ENCODE results near the gene C3orf70. TPM values are rescaled to one million over a fixed set of nuclear protein-coding genes. Genes with fewer than 3 reads are reported as not detected.

Gene C3orf70
- total and polyA plus RNA-seq, 2 of the 8 experiments (the other 6 are each of a cell fraction or from before 2014, with no cell fraction given) = 1.7 to 2.0 TPM

DNA sequence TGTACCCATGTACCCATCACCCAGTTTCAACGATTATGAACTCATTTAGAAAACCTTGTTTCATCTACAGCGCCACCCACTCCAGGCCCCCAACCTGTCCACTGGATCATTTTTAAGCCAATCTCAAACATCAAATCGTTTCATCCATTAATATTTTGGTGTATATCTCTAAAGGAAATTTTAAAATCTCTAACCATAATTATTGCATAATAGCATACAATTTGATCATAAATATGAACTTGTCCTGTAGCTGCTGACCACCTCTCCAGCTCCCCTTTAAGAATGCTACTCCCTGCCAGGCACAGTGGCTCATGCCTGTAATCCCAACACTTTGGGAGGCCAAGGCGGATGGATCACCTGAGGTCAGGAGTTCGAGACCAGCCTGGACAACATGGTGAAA is 2.8 kb upstream of the C3orf70 start (continued):
- TF ChIP-seq, protein P1, sequence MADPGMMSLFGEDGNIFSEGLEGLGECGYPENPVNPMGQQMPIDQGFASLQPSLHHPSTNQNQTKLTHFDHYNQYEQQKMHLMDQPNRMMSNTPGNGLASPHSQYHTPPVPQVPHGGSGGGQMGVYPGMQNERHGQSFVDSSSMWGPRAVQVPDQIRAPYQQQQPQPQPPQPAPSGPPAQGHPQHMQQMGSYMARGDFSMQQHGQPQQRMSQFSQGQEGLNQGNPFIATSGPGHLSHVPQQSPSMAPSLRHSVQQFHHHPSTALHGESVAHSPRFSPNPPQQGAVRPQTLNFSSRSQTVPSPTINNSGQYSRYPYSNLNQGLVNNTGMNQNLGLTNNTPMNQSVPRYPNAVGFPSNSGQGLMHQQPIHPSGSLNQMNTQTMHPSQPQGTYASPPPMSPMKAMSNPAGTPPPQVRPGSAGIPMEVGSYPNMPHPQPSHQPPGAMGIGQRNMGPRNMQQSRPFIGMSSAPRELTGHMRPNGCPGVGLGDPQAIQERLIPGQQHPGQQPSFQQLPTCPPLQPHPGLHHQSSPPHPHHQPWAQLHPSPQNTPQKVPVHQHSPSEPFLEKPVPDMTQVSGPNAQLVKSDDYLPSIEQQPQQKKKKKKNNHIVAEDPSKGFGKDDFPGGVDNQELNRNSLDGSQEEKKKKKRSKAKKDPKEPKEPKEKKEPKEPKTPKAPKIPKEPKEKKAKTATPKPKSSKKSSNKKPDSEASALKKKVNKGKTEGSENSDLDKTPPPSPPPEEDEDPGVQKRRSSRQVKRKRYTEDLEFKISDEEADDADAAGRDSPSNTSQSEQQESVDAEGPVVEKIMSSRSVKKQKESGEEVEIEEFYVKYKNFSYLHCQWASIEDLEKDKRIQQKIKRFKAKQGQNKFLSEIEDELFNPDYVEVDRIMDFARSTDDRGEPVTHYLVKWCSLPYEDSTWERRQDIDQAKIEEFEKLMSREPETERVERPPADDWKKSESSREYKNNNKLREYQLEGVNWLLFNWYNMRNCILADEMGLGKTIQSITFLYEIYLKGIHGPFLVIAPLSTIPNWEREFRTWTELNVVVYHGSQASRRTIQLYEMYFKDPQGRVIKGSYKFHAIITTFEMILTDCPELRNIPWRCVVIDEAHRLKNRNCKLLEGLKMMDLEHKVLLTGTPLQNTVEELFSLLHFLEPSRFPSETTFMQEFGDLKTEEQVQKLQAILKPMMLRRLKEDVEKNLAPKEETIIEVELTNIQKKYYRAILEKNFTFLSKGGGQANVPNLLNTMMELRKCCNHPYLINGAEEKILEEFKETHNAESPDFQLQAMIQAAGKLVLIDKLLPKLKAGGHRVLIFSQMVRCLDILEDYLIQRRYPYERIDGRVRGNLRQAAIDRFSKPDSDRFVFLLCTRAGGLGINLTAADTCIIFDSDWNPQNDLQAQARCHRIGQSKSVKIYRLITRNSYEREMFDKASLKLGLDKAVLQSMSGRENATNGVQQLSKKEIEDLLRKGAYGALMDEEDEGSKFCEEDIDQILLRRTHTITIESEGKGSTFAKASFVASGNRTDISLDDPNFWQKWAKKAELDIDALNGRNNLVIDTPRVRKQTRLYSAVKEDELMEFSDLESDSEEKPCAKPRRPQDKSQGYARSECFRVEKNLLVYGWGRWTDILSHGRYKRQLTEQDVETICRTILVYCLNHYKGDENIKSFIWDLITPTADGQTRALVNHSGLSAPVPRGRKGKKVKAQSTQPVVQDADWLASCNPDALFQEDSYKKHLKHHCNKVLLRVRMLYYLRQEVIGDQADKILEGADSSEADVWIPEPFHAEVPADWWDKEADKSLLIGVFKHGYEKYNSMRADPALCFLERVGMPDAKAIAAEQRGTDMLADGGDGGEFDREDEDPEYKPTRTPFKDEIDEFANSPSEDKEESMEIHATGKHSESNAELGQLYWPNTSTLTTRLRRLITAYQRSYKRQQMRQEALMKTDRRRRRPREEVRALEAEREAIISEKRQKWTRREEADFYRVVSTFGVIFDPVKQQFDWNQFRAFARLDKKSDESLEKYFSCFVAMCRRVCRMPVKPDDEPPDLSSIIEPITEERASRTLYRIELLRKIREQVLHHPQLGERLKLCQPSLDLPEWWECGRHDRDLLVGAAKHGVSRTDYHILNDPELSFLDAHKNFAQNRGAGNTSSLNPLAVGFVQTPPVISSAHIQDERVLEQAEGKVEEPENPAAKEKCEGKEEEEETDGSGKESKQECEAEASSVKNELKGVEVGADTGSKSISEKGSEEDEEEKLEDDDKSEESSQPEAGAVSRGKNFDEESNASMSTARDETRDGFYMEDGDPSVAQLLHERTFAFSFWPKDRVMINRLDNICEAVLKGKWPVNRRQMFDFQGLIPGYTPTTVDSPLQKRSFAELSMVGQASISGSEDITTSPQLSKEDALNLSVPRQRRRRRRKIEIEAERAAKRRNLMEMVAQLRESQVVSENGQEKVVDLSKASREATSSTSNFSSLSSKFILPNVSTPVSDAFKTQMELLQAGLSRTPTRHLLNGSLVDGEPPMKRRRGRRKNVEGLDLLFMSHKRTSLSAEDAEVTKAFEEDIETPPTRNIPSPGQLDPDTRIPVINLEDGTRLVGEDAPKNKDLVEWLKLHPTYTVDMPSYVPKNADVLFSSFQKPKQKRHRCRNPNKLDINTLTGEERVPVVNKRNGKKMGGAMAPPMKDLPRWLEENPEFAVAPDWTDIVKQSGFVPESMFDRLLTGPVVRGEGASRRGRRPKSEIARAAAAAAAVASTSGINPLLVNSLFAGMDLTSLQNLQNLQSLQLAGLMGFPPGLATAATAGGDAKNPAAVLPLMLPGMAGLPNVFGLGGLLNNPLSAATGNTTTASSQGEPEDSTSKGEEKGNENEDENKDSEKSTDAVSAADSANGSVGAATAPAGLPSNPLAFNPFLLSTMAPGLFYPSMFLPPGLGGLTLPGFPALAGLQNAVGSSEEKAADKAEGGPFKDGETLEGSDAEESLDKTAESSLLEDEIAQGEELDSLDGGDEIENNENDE (IDR thresholded peaks at IDR 0.05; ENCODE audit: insufficient replicate concordance, low read length) = no peak
- TF ChIP-seq BCL11A (IDR thresholded peaks at IDR 0.05; ENCODE audit: low read depth in 2 of 2, low read length in 2 of 2) (no peak), TAF1 (IDR thresholded peaks at IDR 0.05; ENCODE audit: low read depth, low read length) (no peak), POLR2AphosphoS5 (IDR thresholded peaks at IDR 0.05; ENCODE audit: low read depth, low read length) (no peak), YY1 (IDR thresholded peaks at IDR 0.05; ENCODE audit: low read depth, low read length) (no peak), KDM1A (IDR thresholded peaks at IDR 0.05; ENCODE audit: borderline replicate concordance, low read length) (no peak), SIX5 (IDR thresholded peaks at IDR 0.05; ENCODE audit: low read depth, low read length) (no peak), RFX5 (IDR thresholded peaks at IDR 0.05; ENCODE audit: borderline replicate concordance, low read depth, low read length) (no peak), CHD2 (IDR thresholded peaks at IDR 0.05; ENCODE audit: low read length) (no peak), EZH2 (IDR thresholded peaks at IDR 0.05; ENCODE audit: low read depth, low read length, severe bottlenecking) (no peak)
- TF ChIP-seq, protein P2, sequence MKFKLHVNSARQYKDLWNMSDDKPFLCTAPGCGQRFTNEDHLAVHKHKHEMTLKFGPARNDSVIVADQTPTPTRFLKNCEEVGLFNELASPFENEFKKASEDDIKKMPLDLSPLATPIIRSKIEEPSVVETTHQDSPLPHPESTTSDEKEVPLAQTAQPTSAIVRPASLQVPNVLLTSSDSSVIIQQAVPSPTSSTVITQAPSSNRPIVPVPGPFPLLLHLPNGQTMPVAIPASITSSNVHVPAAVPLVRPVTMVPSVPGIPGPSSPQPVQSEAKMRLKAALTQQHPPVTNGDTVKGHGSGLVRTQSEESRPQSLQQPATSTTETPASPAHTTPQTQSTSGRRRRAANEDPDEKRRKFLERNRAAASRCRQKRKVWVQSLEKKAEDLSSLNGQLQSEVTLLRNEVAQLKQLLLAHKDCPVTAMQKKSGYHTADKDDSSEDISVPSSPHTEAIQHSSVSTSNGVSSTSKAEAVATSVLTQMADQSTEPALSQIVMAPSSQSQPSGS (IDR thresholded peaks at IDR 0.05; ENCODE audit: low read length) = no peak
